ENCODE measurements around the gene ECT2.

- TF ChIP-seq POLR2A (IDR thresholded peaks at IDR 0.05; ENCODE audit: low read length) (no peak), GATA1 (IDR thresholded peaks at IDR 0.05; ENCODE audit: low read depth, low read length) (no peak)
Observed at GRCh38 chr3:172782235-172782634, 31.7 kb downstream of the ECT2 start.
